ENCODE measurements around the gene MAML3.

GRCh38 chr4:139815778-139816601, 338.0 kb downstream of the MAML3 start:
- TF ChIP-seq REST (IDR thresholded peaks at IDR 0.05; ENCODE audit: low read depth) (no peak), NFIC (IDR thresholded peaks at IDR 0.05) (no peak), EP300 (IDR thresholded peaks at IDR 0.05; ENCODE audit: borderline replicate concordance) (no peak), RAD21 (IDR thresholded peaks at IDR 0.05; ENCODE audit: low read depth) (no peak), MAX (IDR thresholded peaks at IDR 0.05) (no peak), FOXM1 (IDR thresholded peaks at IDR 0.05; ENCODE audit: borderline replicate concordance, low read depth) (no peak), CREB1 (IDR thresholded peaks at IDR 0.05; ENCODE audit: low read depth) (no peak), EGR1 (IDR thresholded peaks at IDR 0.05) (no peak), TAF1 (IDR thresholded peaks at IDR 0.05; ENCODE audit: low read depth) (no peak), ZBTB7A (IDR thresholded peaks at IDR 0.05; ENCODE audit: low read depth) (no peak), CEBPB (IDR thresholded peaks at IDR 0.05) (no peak), USF1 (IDR thresholded peaks at IDR 0.05) (no peak)

Measured in Ishikawa (cell line).